ENCODE measurements around the gene POLR1D.

Gene POLR1D, protein sequence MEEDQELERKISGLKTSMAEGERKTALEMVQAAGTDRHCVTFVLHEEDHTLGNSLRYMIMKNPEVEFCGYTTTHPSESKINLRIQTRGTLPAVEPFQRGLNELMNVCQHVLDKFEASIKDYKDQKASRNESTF

DNA sequence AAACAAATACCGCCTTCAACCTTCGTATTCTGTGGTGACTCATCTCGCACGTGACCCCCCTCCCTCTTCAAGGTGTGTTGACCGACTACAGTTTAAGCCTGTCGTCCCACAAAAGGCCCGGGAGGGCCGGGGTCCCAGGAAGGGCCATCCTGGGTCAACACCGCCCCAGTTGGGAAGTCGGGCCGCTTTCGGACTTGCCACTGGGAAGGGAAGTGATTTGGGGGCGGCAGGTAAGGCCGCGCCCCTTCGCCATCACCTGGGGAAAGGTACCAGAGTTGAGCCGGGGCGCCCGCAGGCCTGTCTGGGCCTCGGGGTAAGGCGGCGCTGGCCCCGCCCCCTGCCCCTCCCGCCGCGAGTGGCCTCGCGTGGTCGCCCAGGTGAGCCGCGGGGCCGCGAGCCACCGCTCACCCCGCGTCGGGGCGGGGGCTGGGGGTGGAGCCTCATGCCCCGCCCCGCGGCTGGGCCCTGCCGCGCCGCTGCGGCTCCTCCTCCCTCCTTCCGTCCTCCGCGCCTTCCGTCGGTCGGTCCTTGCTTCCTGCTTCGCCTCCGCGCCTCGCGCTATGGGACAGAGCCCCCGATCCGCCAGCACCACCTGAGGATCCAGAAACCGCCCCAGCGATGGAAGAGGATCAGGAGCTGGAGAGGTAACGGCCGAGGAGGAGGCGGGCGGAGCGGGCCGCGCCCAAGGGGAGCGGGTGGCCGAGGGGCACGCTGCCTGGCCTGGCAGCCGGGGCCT is at the start of gene POLR1D:
Gene POLR1D, plus strand, starts transcription at position 527 of the 736 bp plus-strand sequence. Its CDS starts 92 bp downstream, at position 619.
- DNase-seq (ENCODE audit: low read depth) = peak; percentile 72

DNA sequence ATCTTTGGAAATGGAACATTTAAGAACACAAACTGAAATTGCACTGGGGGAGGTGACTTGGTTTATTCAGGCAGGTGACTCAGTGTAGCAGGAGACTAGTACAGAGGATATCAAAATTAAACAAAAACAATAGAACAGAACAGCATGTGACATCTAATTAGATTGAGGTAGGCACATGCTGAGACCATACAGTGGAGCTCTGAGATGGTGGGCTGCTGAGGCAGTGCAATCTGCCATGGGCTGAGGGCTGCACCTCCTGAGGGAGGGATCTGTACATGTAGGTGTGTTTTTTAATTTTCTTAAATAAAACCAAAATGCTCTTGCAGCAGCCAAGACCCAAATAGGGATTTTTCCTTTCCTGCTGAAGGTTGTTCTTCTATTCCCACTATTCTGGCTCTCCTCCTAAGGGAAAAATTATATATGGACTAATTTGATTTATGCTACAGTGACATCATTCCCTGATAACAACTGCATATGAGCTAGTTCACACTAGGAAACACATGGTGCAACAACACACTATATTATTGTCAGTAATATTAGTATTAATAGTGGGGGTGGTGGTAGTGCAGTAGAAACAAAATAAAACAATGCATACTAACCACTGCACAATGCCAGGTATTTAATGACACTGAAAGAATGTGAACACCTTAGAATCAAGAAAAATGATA is 49.3 kb upstream of the POLR1D start:
- DNase-seq (ENCODE audit: low read depth) = no peak

DNA sequence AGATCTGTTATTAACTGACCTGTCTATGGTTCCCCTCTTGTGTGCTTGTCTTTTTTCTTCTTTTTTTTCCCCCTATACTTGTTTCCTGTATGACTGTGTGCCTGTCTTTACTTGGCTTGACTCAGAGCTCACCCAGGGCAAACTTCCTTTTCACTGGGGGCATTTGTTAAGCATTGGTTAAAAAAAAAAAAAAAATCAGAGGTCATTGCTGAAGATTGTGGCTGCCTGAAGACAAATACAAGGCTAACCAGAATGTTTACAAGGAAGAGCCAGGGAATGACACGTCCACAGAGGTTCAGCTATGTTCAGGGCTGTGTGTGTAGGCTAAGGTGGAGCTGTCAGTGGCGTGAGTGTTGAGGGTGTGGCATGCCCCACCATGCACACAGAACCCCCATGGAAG is 48.4 kb upstream of the POLR1D start:
- no peak for DNase-seq (ENCODE audit: low read depth)

DNA sequence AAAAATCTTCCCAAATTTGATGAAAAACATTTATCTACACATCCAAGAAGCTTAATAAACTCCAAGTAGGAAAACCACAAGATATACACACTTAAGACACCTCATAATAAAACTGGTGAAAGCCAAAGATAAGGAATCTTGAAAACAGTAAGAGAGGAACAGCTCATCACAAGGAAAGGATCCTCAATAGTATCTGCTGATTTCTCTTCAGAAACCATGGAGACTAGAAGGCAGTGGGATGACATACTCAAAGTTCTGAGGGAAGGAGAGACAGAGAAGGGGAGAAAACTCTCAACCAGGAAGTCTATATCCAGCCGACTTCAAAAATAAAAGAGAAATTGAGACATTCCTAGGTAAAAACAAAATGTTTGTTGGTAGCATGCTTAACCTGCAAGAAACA is 47.0 kb upstream of the POLR1D start:
- DNase-seq (ENCODE audit: low read depth) = no peak

DNA sequence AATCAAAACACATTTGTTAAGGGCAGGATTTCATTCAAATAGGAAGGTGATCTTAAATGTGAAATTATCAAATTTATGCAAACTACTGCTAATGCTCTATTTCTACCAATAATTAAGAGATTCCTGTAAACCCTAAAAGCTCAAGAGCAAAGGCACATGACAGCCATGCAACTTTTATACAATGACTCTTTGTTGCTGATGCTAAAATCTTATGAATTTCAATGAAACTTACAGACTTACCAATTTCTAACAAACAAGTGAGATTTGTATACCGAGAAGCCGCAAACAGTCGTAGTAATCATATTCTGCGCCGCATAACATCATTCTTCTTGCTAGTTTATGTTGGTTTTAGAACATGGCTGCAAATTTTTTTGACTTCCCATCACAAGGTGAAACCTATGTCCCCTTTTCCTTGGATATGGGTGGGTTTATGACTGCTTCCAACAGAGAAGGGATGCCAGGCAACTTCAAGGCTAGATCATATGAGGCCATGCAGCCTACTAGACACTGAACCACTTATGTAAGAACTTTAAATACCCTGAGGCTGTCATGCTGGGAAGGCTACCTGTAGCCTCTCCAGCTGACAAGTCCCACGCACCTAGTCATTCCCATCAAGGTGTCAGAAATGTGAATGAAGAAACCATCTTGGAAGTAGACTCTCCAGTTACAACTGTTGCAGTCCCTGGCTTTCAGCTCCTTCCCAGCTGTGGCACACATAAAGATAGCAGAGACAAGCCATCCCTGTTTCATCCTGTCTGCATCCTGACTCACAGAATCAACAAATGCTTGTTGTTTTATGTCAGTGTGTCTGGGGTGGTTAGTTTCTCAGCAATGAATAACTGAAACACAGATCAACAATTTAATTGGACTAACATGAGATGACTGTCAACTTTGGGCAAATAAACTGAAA is 43.3 kb upstream of the POLR1D start:
- DNase-seq (ENCODE audit: low read depth) = no peak

DNA sequence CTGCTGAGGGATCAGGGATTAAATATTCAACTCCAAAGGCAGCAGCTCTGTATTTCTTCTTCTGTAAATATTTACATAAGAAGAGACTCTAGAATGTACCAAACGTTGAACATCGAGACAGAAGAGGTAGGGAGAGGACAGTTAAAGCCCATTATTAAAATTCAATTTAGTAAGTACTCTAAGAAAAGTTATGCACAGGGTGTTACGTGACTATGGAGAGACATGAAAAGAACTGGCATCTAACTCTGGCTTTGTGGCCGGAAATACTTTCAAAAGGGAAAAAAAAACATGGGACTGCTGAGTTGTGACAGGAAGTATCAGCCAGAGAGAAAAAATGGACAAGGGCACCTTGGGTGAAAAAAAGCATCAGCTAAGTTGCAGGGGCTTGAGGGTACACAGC is 38.0 kb upstream of the POLR1D start:
- DNase-seq (ENCODE audit: low read depth) = no peak

DNA sequence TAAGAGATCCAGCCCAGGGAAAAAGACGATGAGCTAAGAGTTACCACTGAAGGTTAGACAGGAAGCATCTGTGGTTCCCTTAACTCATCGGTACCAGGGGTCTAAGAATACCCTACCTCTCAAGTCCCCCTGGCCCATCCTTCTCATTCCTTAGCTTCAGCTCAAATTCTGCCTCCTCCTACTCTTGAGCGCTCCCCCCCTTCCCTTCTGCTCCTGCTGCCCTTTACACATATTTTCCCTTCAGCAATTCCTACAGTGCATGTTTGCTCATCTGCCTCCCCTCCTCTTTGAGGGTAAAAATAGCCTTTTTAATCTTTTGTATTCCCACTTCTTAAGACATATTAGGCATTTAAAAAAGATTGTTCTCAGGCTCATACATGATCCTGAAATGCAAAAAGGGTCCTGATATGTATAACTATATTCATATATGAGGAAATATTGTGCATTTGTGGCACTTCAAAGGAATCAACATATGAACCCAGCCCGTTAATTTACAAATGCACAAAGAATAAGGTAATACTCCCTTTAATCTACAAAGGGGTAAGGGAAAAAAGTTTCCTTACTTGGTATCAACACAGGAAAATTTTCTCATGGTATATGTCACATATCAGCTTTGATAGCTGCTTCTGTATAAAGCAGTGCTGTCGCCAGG is 34.5 kb upstream of the POLR1D start:
- no peak for DNase-seq (ENCODE audit: low read depth)

DNA sequence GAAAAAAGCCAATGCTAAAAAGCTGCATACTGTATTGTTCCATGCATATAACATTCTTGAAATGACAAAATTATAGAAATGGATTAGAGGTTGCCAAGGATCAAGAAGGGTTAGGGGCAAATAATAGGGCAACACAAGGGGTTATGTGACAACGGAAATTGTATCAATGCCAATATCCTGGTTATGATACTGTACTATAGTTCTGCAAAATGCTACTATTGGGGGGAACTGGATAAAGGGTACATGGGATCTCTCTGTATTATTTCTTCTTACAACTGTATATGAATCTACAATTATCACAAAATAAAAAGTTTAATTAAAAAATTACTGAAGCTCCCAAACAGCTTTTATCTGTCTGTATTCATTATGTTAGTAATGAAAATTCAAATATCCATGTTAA is 33.3 kb upstream of the POLR1D start:
- no peak for DNase-seq (ENCODE audit: low read depth)

DNA sequence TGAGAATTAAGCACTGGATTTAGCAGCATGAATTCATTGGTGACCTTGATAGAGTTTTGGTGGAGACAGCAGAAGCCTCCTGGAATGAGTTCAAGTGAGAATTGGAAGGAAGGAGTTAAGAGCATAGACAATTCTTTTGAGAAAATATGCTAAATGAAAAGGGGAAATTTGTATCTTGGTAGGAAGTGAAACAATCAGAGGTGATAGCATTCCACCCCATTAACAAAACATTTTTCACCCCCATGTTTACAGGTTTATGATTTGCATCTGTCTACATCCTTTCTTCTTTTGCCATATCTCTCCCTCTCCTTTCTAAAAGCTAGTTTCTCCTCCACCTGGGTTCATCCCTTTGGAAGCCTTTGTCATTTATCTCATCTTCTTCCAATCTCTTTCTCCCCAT is 28.8 kb upstream of the POLR1D start:
- DNase-seq (ENCODE audit: low read depth) = no peak

DNA sequence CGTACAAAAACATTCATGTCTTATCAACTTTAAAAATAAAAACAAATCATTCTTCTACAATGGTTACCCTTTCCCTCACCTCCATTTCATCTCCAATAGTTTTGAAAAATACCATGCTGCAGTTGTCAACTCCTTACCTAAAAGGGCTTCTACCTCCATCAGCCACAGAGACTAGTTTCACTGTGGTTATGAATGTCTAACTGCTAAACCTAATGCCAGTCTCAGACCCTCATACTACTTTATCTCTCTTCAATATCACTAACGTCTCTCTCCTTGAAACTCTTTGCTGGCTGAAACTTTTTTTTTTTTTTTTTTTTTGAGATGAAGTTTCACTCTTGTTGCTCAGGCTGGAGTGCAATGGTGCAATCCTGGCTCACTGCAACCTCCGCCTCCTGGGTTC is 28.4 kb upstream of the POLR1D start:
- DNase-seq (ENCODE audit: low read depth) = no peak

DNA sequence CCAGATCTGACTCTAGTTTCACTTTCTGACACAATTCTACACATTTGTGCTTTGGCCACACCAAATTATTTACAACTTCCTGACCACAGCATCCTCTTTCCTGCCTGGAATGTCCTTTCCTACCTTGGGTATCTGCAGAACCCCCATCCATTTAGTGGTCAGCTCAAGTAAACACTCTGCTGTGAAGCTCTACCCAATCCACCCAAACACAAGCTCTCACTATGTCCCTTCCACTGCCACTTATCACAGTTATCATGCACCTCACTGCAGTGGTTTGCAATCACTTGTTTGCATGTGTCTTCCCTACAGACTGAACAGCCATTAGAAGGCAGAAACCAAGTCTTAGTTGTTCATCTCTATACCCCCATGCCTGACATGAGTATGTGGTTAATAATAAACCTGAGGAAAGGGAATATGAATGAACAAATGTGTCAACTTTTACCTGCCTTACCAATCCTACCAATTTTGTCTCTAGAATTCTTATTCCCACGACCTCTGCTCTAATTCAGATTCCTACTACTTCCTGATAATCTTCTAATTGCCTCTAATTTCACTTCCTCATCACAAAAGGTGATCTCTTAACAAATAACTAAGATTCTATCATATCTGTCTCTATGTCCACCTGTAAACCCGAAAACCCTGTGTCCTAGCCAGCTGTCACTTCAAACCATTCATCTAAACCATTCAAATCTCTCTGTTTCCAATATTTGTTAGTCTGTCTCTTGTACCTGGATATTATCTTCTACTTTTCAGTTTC is 26.5 kb upstream of the POLR1D start:
- DNase-seq (ENCODE audit: low read depth) = no peak

DNA sequence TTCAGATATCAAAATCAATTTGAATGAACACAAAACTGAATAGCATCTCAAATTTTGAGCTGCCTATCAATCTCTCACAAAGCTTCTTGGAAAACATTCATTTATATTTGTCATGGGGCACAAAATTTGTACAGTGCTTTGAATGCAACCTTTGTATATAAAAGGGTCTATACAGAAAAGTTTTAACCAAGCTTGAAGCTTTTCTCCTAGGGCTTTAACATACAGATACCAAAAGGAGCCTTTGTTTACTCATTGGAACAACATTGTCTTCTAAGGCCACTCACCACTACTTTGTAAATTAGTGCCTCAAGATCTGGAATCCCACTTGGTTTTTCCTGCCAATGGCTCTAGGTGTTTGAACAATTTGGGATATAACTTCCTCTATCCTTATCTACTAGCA is 22.6 kb upstream of the POLR1D start:
- DNase-seq (ENCODE audit: low read depth) = no peak

DNA sequence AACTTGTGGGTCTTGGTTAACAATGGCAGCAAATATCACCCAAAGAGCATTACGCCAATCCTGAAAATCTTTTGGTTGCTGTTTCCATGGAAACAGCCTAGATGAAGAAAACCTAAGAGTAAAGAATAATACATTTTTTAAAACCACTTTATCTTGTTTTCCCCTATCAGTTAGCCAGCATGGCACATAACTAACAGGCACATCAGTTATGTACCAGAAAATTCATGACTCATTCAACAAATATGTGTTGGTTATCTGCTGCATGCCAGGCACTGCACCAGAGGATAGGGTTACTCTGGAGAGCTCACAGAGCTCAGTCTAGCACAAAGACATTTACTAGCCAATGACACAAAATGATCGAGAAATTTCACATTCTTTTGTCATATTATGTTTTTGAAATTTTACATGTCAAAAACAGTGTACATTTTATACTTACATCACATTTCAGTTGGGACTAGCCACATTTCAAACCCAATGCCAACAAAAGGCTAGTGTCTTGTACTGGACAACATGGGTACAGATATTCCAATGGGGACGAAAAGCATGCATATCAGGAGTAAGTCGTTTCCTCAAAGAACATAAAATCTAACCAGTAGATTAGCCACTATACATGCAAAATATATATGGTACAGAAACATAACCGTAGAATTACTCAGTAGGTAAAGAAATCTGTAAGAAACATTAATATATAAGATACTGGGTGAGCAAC is 21.7 kb upstream of the POLR1D start:
- DNase-seq (ENCODE audit: low read depth) = no peak

DNA sequence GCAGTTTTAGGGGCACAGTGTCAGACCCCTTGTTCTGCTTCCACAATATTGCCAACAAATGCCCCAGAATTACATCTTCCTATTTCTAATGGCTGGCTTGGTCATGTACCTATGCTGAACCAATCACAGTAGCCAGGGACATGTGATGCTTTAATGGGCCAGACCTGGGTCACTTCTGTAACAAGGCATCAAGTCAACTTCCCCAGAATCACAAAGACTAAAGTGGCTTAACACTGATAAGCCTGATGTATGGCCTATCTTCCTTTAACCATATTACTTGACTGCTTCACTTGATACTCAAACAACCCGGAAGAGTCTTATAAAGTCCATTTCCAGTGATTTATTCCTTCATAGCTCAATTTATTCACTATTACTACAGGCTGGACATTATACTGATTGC is 21.0 kb upstream of the POLR1D start:
- no peak for DNase-seq (ENCODE audit: low read depth)

DNA sequence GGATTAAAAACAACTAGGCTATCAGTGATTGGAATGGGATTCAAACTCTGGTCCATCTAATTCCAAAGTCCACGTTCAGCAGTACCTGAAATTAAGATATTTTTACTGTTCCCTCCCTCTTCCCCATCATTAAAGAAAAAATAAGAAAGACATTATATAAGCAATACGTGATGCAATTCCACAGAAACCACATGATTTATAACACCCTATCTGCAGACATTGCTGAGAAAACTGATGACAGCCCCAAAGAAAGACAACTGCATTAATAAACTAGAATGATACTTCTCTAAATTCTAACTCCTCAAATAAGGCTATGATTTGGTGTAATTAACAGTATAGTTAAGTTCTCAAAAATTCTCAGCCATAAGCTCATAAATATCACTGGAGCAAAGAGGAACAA is 20.5 kb upstream of the POLR1D start:
- DNase-seq (ENCODE audit: low read depth) = no peak

DNA sequence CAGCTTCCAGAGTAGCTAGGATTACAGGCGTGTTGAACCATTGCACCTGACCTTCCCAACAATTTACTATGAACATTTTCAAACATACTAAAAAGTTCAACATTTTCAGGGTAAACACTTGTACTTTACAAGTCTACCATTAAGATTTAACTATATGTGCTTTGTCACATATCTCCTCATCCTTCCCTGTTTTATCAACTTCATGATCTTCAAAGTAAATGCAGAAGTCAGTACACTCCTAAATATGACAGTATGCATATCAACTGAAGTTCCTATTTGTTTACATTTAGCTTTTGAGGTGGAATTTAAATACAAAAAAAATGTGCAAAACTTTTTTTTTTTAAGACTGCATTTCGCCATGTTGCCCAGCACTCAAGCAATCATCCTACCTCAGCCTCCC is 19.9 kb upstream of the POLR1D start:
- DNase-seq (ENCODE audit: low read depth) = no peak

DNA sequence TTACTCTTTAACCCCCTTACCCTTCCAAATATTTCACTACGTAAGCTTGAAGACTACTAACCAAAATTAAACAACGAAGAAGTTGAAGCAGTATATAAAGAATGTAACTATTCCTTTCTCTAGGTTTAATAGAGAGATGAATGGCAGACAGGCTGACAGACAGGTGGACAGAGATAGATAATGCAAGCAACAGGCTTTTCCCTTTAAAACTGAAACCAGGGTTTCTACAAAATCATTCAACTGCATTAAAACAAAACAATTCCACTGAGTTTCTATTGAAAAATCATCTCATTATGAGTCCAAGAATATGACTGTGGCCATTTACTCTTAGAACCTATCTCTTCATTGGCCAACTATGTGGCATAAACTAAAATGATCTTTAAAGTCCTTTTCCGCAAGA is 16.6 kb upstream of the POLR1D start:
- DNase-seq (ENCODE audit: low read depth) = no peak

DNA sequence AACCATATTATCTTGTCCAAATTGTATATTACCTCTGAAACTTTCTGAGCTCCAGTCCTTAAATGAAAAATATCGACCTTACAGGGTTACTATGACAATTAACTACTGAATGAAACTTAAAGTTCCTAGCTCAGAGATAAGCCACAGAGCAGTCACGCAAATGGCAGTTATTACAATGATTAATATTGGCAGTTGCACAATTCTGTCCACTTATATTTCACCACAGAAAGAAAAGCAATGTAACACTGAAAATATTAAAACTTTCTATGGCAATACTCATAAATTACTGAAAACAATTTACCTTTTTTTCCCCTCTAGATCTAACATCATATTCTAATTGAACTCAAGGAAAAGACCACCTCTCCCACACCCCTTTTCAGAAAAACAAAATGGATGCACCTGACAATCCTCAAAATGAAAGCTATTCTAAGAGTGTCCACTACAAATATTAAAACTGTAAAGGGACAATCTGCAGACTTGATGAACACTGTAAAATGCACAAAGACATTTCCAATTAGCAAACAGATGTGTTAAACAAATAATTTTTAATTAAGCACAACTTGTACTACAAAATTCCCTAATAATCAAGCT is 16.0 kb upstream of the POLR1D start:
- DNase-seq (ENCODE audit: low read depth) = no peak

DNA sequence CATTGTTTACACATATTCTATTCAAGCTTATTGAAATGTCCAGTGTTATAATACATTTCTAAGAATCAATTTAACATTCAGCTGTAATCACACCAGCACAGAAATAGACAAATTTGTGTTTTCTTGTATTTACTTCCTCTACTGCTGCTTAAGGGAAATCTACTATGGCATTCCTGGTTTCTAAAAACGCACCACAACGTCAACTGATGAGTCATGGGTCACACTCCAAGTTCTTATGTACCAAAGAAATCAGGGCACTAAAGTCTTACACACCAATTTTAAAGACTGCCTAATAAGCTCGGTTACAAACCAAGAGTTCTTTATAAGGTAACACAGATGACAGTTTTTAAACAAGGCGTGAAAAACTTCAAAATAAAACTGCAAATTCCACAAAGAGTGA is 14.6 kb upstream of the POLR1D start:
- no peak for DNase-seq (ENCODE audit: low read depth)

DNA sequence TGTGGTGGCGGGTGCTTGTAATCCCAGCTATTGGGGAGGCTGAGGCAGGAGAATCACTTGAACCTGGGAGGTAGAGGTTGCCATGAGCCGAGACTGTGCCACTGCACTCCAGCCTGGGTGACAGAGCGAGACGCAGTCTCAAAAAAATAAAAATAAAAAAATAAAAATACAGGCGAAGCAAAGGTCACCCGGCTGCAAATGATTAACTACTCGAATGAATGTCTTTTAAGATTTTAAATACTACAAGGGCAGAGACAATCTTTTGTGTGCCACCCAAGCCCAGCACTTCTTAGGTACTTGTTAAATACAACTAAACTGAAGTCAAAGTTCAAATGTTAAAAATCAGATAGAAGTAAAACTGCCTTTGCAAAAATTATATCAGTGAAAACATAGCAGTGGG is 8.1 kb upstream of the POLR1D start:
- DNase-seq (ENCODE audit: low read depth) = no peak

All from activated T-cell treated with anti-CD3 and anti-CD28 coated beads for 24 hours (primary cell).